ENCODE results near the gene ZNF367.

DNA sequence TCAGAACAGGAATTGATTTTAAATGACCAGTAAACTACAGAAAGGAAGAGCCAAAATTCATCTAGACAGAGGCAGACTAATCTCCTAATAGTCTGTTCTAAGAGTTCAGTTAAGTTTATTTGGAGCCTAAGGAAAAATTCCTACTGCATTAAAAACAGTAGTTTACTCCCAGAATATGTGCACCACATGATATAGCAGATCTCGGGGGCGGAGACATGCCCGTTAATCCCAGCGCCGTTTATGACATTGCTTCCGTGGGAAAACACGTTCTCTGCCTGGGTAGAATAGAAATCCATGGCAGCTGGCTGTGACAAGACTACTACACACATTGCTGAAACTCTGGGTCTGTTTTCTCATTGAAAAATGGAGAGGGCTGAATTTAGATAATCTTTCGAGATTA, 43.2 kb upstream of the ZNF367 start:
- TF ChIP-seq, protein P1, sequence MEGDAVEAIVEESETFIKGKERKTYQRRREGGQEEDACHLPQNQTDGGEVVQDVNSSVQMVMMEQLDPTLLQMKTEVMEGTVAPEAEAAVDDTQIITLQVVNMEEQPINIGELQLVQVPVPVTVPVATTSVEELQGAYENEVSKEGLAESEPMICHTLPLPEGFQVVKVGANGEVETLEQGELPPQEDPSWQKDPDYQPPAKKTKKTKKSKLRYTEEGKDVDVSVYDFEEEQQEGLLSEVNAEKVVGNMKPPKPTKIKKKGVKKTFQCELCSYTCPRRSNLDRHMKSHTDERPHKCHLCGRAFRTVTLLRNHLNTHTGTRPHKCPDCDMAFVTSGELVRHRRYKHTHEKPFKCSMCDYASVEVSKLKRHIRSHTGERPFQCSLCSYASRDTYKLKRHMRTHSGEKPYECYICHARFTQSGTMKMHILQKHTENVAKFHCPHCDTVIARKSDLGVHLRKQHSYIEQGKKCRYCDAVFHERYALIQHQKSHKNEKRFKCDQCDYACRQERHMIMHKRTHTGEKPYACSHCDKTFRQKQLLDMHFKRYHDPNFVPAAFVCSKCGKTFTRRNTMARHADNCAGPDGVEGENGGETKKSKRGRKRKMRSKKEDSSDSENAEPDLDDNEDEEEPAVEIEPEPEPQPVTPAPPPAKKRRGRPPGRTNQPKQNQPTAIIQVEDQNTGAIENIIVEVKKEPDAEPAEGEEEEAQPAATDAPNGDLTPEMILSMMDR (IDR thresholded peaks at IDR 0.05), result no peak
- TF ChIP-seq POLR2A (IDR thresholded peaks at IDR 0.05), result no peak
- no peak for TF ChIP-seq POLR2AphosphoS5 (IDR thresholded peaks at IDR 0.05; ENCODE audit: insufficient read depth in 1 of 2, low read depth in 1 of 2)

Data from vagina (tissue), 2 donors.